Measurements from ENCODE around the gene MYO5A. TPM values are rescaled to one million over a fixed set of nuclear protein-coding genes. Genes with fewer than 3 reads are reported as not detected.

The MYO5A gene
- total RNA-seq, 1 experiment from 2014 or later = 21.8 TPM

DNA sequence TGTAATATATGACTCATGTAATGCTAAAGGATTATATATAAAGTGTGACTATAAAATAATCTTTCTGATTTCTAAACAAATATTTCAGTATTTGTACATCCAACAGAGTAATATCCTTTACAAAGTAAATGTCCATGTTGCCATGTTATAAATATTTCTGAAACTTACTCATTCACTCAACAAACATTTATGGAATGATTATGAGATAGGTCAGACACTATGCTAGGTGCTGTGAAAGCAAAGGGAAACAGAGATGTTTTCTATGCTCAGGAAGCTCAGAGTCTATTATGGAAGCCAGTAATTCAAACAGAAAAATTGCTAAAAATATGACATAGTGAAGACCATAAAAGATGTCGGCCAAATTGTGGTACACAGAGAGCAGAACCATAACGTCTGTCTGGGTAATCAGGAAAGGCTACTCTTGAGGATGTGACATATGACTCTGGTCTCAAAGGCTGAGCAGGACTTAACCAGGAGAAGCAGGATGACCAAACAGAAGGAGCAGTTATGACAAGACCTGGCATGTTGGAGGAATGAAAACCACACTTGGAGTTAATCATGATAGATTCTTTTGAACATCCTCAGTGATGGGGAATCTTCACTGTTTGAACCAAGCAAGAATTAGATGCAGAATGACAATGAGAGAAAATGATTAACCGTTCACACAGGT lies 194.1 kb downstream of the MYO5A start:
- H3K27me3 Mint-ChIP-seq (ENCODE audit: low read depth) = no peaks in the 10 kb centered on the region
- no peak overlapping the region for H3K4me2 ChIP-seq (ENCODE audit: insufficient read depth, insufficient read length, low read length)

More for the DNA sequence above, 194.1 kb downstream of the MYO5A start:
- no peak for TF ChIP-seq CTCF (conservative IDR thresholded peaks at IDR 0.05)
- no peak overlapping the region for H3K4me3 Mint-ChIP-seq
- no peaks in the 10 kb centered on the region; a peak in 1 of 7 replicates for H3K36me3 Mint-ChIP-seq (ENCODE audit: insufficient read depth in 1 of 3, low read depth in 3 of 3)
- Histone ChIP-seq H3K9me3 (ENCODE audit: control insufficient read depth, low read depth, low read length) (no peaks in the 10 kb centered on the region), H2BK120ac (ENCODE audit: low read depth, low read length, poor library complexity, severe bottlenecking) (no peak overlapping the region), H2BK5ac (ENCODE audit: insufficient read length, low read length) (no peak overlapping the region), H4K91ac (ENCODE audit: insufficient read length, low read depth, low read length) (no peak overlapping the region), H3K79me1 (ENCODE audit: insufficient read depth, low read depth, low read length, poor library complexity, severe bottlenecking) (no peaks in the 10 kb centered on the region), H2BK12ac (ENCODE audit: insufficient read length, low read depth, low read length) (no peak overlapping the region), H2BK20ac (ENCODE audit: low read depth, low read length, poor library complexity, severe bottlenecking) (no peak overlapping the region), H3K27me3 (ENCODE audit: insufficient read depth, low read length) (no peaks in the 10 kb centered on the region), H3K79me2 (ENCODE audit: insufficient read depth, low read length) (no peaks in the 10 kb centered on the region), H2AK5ac (ENCODE audit: insufficient read length, low read length) (no peak overlapping the region), H3K4ac (ENCODE audit: low read depth, low read length) (no peak overlapping the region), H4K20me1 (ENCODE audit: control insufficient read depth, insufficient read depth, insufficient read length) (no peaks in the 10 kb centered on the region), H3K18ac (ENCODE audit: insufficient read length, low read depth, low read length) (no peak overlapping the region), H4K5ac (ENCODE audit: insufficient read length, low read depth, low read length) (no peak overlapping the region), H3K23me2 (ENCODE audit: insufficient read length, low read depth, low read length, poor library complexity, severe bottlenecking) (no peaks in the 10 kb centered on the region), H3K23ac (ENCODE audit: insufficient read length, low read depth, low read length) (no peak overlapping the region), H3T11ph (ENCODE audit: low read length) (no peak overlapping the region), H3K27ac (ENCODE audit: insufficient read length, low read depth, low read length) (no peak overlapping the region), H3K9ac (ENCODE audit: extremely low read depth, insufficient read length, low read length) (no peak overlapping the region), H3K4me1 (ENCODE audit: insufficient read depth, low read length) (no peaks in the 10 kb centered on the region), H2AFZ (ENCODE audit: low read length) (no peak overlapping the region), H4K8ac (replicated peaks; ENCODE audit: insufficient read length, low read depth, low read length) (no peak overlapping the region), H2BK15ac (ENCODE audit: low read depth, low read length) (no peak overlapping the region), H3K56ac (ENCODE audit: insufficient read length, low read depth, low read length) (no peak overlapping the region), H3K14ac (ENCODE audit: insufficient read depth, low read length) (no peak overlapping the region)
- H3K27ac Mint-ChIP-seq = no peak overlapping the region
- no peaks in the 10 kb centered on the region for H3K9me3 Mint-ChIP-seq
- no peak for DNase-seq
- H3K4me1 Mint-ChIP-seq = peaks cover 31% of the 10 kb centered on the region in 2 experiments
- no CpG with 5 or more reads among the region's 3 CpGs for WGBS (ENCODE audit: extremely low coverage, insufficient read length, low lambda C conversion rate)
